HG03575 (cell line): ENCODE measurements around the gene TLR6.
"Not testable (repeated sequence)": the region's sequence is repeated elsewhere in the genome, so short reads cannot be mapped to it uniquely, and the experiment has no call there.

Source experiments
- ATAC-seq: cut with Tn5 transposase; IDR thresholded peaks from one replicate; pipeline ENCODE4 v1.9.1; 2021; ENCODE audit not compliant: unreplicated experiment, insufficient number of reproducible peaks, low FRiP score; ENCODE audit errors: extremely low read depth

The TLR6 gene

DNA sequence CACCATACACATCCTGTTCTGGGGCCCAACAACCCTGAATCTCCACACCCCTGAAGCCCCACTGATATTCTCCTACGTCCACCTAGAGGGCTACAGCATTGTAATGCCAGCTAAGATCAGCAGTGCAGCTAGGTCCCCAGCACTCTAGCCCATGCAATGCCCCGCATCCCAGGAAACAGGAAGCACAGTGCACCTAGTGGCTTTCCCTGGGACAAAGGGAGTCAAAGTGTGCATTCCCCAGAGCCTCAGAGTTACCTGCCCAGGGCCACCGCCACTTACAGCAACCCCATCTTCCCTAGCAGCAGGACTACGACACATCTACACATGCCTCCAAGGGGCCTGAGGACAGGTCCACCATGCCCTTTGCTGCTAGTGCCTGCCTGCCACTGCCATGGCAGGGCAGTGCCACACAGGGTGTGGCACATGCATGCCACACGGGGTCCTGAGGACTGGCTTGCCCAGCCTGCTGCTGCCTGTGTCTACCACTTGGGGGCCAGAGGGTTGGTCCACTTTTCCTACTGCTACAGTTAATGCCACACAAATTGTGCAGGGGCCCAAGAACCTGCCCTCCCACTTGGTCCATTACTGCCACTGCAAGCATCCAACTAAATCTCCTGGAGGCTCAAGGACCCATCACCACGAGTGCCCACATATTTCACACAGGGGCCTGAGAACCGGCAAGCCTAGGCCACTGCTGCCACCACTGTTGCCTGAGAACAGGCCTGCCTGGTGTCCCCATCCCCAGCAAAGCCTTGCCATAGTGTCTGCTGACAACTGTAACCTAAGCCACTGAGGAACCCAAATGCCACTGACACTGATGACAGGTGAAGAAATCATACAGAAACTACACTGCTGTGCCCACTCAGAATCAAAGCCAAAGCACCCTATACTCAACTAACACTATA is 23.7 kb downstream of the TLR6 start:
- ATAC-seq, result no peak

DNA sequence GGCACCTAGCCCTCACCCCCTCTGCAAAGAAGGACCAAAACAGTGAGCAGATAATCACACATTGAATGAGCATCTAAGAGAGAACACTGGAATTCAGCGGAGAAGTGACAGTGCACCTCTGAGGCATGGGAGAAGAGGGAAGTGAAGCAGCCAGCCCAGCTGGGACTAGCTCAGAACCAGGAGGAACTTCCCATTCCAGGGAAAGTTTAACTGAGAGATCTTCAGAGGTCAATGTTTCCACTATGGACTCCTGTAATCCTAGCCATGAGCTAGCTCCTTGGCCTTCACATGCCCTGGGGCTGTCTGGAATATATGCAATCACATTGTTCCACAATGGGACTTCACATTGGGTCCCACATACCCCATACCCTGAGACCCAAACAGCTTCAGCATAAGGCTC is 24.4 kb downstream of the TLR6 start:
- no peak for ATAC-seq

DNA sequence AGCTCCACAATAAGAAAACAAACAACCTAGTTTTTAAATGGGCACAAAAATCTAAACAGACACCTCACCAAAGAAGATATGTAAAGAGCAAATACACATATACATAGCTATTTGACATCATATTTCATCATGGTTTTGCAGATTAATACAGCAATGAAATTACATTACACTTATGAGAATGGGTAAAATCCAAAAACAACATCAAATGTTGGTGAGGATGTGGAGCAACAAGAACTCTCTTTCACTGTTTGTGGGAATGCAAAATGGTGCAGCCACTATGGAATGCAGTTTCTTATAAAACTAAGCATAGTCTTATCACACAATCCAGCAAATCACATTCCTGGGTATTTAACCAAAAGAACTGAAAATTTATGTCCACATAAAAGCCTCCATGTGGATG is 25.0 kb downstream of the TLR6 start:
- ATAC-seq, result no peak

DNA sequence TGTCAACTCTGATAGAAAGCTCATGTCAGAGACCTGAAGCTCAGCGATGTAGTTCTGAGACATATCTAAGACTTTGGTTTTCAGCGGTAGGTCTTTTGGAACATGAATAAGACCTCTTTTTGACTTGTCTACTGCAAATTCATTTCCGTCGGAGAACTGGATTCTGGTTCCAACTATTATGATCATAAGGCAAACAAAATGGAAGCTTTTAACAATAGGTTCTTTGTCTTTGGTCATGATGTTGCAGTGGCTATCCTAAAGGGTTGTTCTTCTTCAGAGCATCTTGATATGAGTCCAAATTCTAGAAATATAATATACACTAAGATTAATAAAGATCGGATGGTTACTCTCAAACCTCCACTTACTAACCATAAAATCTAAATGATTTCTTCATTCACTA is 27.4 kb downstream of the TLR6 start:
- no peak for ATAC-seq

DNA sequence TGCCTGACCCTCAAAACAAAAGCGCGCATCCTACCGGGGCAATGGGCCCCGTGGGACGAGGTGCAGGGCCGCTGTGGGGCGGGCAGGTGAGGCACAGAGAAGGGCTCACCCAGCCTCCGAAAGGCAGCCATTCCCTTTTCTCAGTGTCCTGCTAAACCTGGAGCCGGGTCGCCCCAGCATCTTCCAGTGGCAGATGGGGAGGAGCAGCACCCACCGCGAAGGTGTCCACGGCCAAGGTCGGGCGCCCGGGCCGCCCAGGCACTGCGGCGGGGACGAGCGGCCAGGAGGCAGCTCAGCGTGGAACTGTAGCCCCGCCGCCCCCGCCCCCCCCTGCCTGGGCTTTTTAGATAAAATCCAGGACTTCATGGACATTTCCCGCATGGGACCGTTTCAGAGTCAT is 32.9 kb downstream of the TLR6 start:
- ATAC-seq, result no peak

DNA sequence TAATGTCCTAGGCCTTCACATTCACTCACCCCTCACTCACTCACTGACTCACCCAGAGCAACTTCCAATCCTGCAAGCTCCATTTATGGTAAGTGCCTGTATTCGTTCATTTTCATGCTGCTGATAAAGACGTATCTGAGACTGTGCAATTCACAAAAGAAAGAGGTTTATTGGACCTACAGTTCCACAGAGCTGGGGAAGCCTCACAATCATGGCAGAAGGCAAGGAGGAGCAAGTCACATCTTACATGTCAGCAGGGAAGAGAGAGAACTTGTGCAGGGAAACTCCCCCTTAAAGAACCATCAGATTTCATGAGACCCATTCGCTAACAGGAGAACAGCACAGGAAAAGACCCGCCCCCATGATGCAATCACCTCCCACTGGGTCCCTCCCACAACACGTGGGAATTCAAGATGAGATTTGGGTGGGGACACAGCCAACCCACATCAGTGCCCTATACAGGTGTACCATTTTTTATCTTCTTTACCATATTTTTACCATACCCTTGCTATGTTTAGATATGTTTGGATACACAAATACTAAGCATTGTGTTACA is 33.8 kb downstream of the TLR6 start:
- no peak for ATAC-seq

DNA sequence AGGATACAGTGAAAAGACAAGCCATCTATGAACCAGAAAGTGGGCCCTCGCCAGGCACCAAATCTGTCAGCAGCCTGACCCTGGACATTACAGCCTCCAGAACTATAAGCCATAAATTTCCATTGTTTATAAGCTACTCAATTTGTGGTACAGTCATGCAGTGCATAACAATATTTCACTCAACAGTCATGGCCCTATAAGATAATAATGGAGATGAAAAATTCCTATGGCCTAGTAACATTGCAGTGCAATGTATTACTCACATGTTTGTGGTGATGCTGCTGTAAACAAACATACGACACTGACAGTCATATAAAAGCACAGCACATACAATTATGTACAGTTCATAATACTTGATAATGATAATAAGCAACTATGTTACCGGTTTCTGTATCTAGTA is 34.9 kb downstream of the TLR6 start:
- ATAC-seq, result no peak

DNA sequence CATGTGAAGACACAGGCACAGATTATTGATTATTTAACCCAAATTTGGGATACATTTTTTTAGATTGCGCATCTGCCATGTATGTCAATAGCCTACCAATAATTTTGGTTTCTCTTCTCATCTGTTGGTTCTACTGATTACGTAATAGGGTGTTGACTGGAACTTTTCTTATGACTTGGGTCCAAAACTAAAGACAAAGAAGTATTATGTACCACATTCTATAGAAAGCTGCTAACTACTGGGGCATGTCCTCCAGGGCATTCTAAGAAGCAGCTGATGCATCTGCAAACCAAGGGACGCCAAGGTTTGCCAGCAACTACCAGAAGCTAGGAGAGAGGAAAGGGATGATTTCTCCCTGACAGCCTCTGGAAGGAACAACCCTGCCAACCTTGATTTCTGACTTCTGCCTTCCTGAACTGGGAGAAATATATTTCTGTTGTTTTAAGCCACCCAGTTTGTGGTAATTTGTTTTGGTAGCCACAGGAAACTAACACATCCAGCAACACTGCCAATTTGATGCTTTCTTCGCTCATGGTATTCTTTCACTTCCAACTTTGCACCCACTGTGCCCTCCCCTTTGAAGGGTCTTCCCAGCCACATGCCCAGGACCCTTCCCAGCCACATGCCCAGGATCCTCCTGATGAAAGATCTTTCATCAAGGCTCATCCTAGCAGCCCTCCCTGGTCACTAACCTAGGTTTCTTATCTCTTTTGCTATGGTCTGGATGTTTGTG is 36.1 kb downstream of the TLR6 start:
- peak; percentile 28 for ATAC-seq

DNA sequence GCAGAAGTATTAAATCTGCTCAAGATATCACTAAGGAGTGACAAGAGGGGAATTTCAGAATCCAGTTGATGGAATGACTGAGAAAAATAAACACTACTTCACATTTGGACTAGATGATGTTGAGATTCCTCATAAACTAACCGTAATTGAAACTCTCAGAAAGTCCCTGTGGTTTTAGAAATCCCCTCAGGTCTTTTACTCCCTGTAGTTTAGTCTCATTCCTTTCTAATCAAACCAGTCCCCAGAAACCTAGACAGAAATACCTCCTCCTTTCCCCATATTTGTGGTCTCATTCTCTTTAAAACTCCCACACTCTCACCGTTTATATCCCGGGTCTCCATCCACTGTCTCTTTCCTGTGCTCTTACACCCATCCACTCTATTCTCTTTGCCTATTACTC is 37.0 kb downstream of the TLR6 start:
- no peak for ATAC-seq

DNA sequence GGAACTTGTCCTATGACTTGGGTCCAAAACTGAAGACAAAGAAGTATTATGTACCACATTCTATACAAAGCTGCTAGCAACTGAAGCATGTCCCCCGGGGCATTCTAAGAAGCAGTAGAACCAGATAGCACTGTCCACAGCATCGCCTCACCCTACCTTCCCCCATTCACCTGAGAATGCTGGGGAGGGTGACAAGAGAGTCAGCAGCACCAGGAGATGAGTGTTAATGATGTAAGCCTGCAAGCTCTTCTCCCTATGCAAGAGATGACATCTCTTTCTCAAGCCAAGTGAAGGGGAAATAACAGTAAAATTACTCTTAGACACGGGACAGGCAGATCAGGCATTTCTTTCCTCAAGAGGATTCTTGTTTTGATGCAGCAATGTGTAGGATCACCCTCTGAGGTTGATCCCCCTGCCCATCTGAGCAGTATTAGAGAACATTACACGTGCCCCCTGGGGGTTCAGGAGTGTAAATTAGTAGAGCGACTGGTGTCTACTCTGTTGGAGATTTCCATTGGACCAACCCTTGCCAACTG is 38.1 kb downstream of the TLR6 start:
- peak; percentile 34 for ATAC-seq

DNA sequence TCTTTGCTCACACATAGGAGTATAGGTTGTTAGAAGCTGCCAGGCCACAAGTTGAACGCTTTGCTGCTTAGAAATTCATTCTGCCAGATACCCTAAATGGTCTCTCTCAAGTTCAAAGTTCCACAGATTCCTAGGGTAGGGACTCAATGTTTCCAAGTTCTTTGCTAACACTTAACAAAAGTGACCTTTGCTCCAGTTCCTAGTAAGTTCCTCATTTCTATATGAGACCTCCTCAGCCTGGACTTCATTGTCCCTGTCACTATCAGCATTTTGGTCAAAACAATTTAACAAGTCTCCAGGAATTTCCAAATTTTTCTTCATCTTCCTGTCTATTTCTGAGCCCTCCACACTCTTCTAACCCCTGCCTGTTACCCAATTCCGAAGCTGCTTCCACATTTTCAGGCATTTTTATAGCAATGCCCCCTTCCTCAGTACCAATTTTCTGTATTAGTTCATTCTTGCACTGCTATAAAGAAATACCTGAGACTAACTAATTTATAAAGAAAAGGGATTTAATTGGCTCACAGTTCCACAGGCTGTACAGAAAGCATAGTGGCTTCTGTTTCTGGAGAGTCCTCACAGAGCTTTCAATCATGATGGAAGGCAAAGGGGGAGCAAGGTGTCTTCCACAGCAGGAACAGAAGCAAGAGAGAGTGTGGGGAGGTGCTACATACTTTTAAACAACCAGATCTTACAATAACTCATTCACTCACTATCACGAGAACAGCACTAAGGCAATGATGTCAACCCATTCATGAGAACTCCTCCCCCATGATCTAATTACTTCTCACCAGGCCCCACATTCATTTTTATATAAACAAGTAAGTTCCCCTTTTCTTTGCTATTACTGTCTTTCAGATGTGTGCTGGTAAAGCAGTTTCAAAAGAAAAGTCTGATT is 40.5 kb downstream of the TLR6 start:
- no peak for ATAC-seq

DNA sequence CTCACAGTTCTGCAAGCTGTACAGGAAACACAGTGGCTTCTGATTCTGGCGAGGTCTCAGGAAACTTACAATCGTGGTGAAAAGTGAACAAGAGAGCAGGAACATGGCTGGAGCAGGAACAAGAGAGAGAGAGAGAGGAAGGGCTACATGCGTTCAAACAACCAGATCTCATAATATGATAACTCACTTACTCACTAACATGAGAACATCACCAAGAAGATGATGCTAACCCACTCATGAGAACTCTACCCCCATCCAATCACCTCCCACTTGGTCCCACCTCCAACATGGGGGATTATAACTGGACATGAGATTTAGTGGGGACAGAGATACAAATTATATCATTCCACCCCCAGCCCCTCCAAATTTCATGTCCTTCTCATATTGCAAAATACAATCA is 42.2 kb downstream of the TLR6 start:
- no peak for ATAC-seq

DNA sequence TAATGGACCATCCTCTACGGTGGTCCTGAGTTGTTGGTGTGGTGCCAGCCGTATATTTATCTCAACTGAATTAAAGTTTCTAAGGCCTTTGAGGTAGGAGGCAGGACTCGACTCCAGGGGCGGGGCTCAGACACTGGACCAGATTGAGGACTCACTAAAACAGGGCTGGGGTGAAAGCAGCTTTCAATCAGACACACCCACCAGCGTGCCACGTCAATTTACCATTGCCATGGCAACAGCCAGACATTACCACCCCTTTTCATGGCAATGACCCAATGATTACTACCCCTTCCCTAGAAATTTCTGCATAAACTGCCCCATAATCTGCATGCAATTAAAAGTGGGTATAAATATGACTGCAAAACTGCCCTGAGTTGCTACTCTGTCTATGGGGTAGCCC is 45.3 kb downstream of the TLR6 start:
- no peak for ATAC-seq

DNA sequence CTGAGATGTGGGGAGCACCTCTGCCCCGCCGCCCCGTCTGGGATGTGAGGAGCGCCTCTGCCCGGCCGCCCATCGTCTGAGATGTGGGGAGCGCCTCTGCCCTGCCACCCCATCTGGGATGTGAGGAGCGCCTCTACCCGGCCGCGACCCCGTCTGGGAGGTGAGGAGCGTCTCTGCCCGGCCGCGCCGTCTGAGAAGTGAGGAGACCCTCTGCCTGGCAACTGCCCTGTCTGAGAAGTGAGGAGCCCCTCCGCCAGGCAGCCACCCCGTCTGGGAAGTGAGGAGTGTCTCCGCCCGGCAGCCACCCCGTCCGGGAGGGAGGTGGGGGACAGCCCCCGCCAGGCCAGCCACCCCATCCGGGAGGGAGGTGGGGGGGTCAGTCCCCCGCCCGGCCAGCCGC is 49.2 kb downstream of the TLR6 start:
- ATAC-seq, result not testable (repeated sequence)

DNA sequence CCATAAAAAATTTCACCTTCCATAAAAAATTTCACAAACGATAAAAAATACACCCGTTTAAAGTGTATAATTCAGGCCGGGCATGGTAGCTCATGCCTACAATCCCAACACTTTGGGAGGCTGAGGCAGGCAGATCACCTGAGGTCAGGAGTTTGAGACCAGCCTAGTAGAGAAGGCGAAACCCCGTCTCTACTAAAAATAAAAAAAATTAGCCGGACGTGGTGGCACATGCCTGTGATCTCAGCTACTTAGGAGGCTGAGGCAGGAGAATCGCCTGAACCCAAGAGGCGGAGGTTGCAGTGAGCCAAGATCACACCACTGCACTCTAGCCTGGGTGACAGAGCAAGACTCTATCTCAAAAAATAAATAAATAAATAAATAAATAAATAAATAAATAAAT is 50.4 kb downstream of the TLR6 start:
- ATAC-seq, result not testable (repeated sequence)

DNA sequence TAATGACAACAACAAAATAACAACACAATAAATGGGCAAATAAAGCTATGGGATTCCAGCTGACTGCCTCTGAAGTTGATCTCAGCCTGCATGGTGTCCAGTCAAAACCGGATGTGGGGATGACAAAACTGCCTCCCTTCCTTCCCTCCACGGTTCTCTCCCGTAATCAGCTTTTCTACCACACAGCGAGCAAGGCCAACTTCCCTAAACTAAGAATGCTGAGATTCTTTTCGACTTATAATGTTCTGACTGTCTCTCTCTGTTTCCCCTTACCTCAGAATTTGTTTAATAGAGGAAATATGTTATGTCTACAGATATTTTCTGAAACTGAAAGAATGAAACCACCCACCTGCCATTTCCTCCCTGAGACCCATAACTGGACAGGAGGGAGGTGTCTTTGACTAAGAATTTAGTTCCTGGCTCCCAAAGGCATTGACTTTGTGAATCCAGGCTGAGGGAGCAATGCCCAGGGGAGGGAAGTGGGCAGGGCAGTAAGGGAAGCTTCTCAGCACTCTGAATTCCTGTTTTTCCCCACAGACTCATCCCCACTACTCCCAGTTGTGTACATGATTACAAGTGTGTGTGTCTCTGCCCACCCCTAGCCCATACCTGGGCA is 51.0 kb downstream of the TLR6 start:
- ATAC-seq, result no peak

DNA sequence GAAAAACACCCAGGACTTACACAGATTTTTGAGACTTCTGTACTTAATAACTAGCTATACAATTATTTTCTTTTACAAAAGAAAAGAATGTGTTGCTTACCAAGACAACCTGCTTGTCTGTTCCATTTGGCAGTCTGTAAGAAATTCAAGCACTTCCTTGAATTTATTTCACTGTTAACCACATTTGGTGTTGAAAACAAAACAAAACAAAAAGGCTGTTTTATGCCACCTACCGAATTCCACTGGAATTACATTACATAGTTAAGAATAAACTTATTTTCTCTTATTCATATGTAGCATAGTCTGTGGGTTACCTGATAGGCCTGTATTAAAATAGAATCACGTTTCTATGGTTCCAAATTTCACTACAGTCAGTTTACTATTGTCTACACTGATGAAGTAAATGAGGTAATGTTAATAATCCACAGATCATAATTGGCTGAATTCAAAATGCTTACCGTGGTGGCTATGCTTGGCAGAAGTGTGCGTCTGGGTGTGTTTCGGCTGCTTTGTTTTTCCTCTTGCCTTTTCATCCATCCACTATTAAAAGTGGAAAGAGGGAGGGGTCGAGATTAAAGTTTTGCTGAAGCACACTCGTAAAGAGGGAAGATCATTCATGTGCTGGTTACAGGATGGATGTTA is 51.8 kb downstream of the TLR6 start, which contains the start of gene TLR1:
Gene TLR1, minus strand, starts transcription at position 138 of the 642 bp plus-strand sequence. CDS start 5,960 bp downstream, outside the sequence.
- ATAC-seq, result no peak
